PFSK-1 (cell line): ENCODE measurements around the gene IGSF9B.

Experiments
- POLR2AphosphoS5 ChIP-seq: IDR thresholded peaks from 2 replicates; pipeline ENCODE4 v1.6.1; 2012; ENCODE audit warnings: low read depth, mild to moderate bottlenecking, control low read depth, low read length, moderate library complexity
- REST ChIP-seq, 2 experiments: IDR thresholded peaks; 2 replicates each; pipeline versions ENCODE4 v1.6.1 to v1.8.0; 2011 to 2012; ENCODE audit warnings: low read depth in 2 of 2, low read length in 2 of 2, control low read depth in 1 of 2, inconsistent platforms in 1 of 2, mild to moderate bottlenecking in 1 of 2, moderate library complexity in 1 of 2; ENCODE audit not compliant: insufficient read depth in 1 of 2
- SIN3A ChIP-seq: IDR thresholded peaks from 2 replicates; pipeline ENCODE4 v1.6.1; 2012; ENCODE audit warnings: mild to moderate bottlenecking, low read length, moderate library complexity, borderline replicate concordance; ENCODE audit not compliant: insufficient read depth

GRCh38 chr11:133896028-133896427, 60.7 kb downstream of the IGSF9B start:
- TF ChIP-seq SIN3A (no peak), POLR2AphosphoS5 (no peak), REST (IDR thresholded peaks at IDR 0.05; ENCODE audit: insufficient read depth in 1 of 2, low read depth in 2 of 2, low read length in 2 of 2) (no peak)
